K562 (cell line): ENCODE measurements around the gene CFAP54. TPM values are rescaled to one million over a fixed set of nuclear protein-coding genes. Genes with fewer than 3 reads are reported as not detected.

ENCODE experiments used
- ATAC-seq: fragments of 200-7000 bp; cut with Tn5 transposase; 3 replicates; pipeline ENCODE4 v1.9.1; 2020; ENCODE audit warnings: moderate library complexity
- BruUV-seq: library from RNA; stranded (reverse); fragments of 400-500 nt; replicated peaks from 2 replicates; lab custom pipeline; 2021; lab: Mats Ljungman, UMichigan
- CTCF ChIA-PET: fragments of 300-600 bp; formaldehyde crosslinking; extraction: SDS; loops from one replicate; lab custom pipeline; 2021; ENCODE audit warnings: low intra/inter-chr PET ratio; lab: Yijun Ruan, JAX
- POLR2A ChIA-PET: fragments of 300-600, 350-650 bp; sonication (Branson Sonifier 250); formaldehyde crosslinking; extraction: SDS; loops from one replicate; lab custom pipeline; 2021; ENCODE audit warnings: antibody characterized with exemption, inconsistent platforms; lab: Yijun Ruan, JAX
- DNase-seq, 4 experiments: peaks; one replicate each; pipeline versions ENCODE4 v3.0.0 to v3.0.0-alpha.2; 2011 to 2018; ENCODE audit warnings: low spot score in 3 of 4, mixed read lengths in 3 of 4; ENCODE audit errors: extremely low read depth in 1 of 4
- FAIRE-seq: peaks from 2 replicates; lab custom pipeline; 2011; peaks lifted over from hg19 to GRCh38; lab: Jason Lieb, UNC
- H2AFZ ChIP-seq: 2 replicates; pipeline ENCODE4 v1.6.0; 2011; ENCODE audit warnings: low read depth, low read length, control low read depth, inconsistent platforms
- H3K27ac ChIP-seq: fragments of 200-600 bp; 3 replicates; pipeline ENCODE4 v1.8.0; 2011; ENCODE audit warnings: low read depth, mild to moderate bottlenecking, control low read depth, inconsistent platforms, low read length, moderate library complexity, mixed read lengths; ENCODE audit errors: extremely low read depth
- H3K27me3 ChIP-seq, 2 experiments: fragments of 300-600 bp in 1 of 2; 2 replicates in 1 of 2; 3 replicates in 1 of 2; pipeline versions ENCODE4 v1.6.0 to v1.8.0; 2011; ENCODE audit warnings: inconsistent platforms in 2 of 2, low read length in 2 of 2, mild to moderate bottlenecking in 1 of 2, mixed read lengths in 1 of 2, moderate library complexity in 1 of 2; ENCODE audit not compliant: control insufficient read depth in 2 of 2, insufficient read depth in 2 of 2
- H3K36me3 ChIP-seq: fragments of 300-600 bp; 3 replicates; pipeline ENCODE4 v1.8.0; 2011; ENCODE audit warnings: mild to moderate bottlenecking, low read length, inconsistent platforms; ENCODE audit not compliant: control insufficient read depth, insufficient read depth
- H3K4me1 ChIP-seq, 2 experiments: fragments of 200-600 bp in 1 of 2; replicated peaks in 1 of 2; 2 replicates in 1 of 2; 3 replicates in 1 of 2; pipeline versions ENCODE4 v1.5.1 to v1.8.0; 2011; ENCODE audit warnings: inconsistent platforms in 2 of 2, low read length in 2 of 2, mild to moderate bottlenecking in 1 of 2, mixed read lengths in 1 of 2, moderate library complexity in 1 of 2; ENCODE audit not compliant: control insufficient read depth in 2 of 2, insufficient read depth in 2 of 2
- H3K4me2 ChIP-seq: 2 replicates; pipeline ENCODE4 v1.6.1; 2011; ENCODE audit warnings: low read length, control low read depth, inconsistent platforms, mixed read lengths; ENCODE audit not compliant: insufficient read depth
- H3K4me3 ChIP-seq: fragments of 200-600 bp; sonication (generic), shearing (Covaris generic); 2 replicates; pipeline ENCODE4 v1.5.1; 2016; ENCODE audit warnings: control low read depth, inconsistent platforms
- H3K79me2 ChIP-seq: fragments of 200-600 bp; 3 replicates; pipeline ENCODE4 v1.8.0; 2011; ENCODE audit warnings: low read length, inconsistent platforms; ENCODE audit not compliant: control insufficient read depth, insufficient read depth
- H3K9ac ChIP-seq, 2 experiments: 2 replicates each; pipeline versions ENCODE4 v1.6.0 to v1.6.1; 2011; ENCODE audit warnings: low read depth in 2 of 2, low read length in 2 of 2, control low read depth in 1 of 2, inconsistent platforms in 1 of 2, mild to moderate bottlenecking in 1 of 2, mixed read lengths in 1 of 2; ENCODE audit not compliant: insufficient read depth in 1 of 2
- H3K9me1 ChIP-seq: one replicate; pipeline ENCODE4 v1.6.0; 2011; ENCODE audit warnings: inconsistent platforms, mild to moderate bottlenecking, low read length, moderate library complexity; ENCODE audit not compliant: control insufficient read depth, insufficient read depth
- H3K9me3 ChIP-seq: replicated peaks from 2 replicates; pipeline ENCODE4 v1.5.1; 2011; ENCODE audit warnings: low read depth, low read length, inconsistent platforms; ENCODE audit not compliant: control insufficient read depth, insufficient read depth
- H4K20me1 ChIP-seq: replicated peaks from 2 replicates; pipeline ENCODE4 v1.6.1; 2011; ENCODE audit warnings: low read length, inconsistent platforms, mixed read lengths; ENCODE audit not compliant: control insufficient read depth, insufficient read depth
- BDP1 ChIP-seq: IDR thresholded peaks from 3 replicates; pipeline ENCODE4 v1.6.1; 2011; ENCODE audit not compliant: insufficient read length, insufficient read depth
- BMI1 ChIP-seq: fragments of 150-350 bp; IDR thresholded peaks from 2 replicates; pipeline ENCODE4 v1.6.1; 2014; ENCODE audit warnings: low read length
- CLOCK ChIP-seq: fragments of 250-450 bp; sonication (Bioruptor Pico); IDR thresholded peaks from 2 replicates; pipeline ENCODE4 v1.4.0; 2020; ENCODE audit warnings: mild to moderate bottlenecking, moderate library complexity, borderline replicate concordance
- DNMT1 ChIP-seq: fragments of 450-650 bp; IDR thresholded peaks from 2 replicates; pipeline ENCODE4 v1.6.1; 2016; ENCODE audit warnings: antibody characterized with exemption, mild to moderate bottlenecking
- EHMT2 ChIP-seq: fragments of 450-650 bp; IDR thresholded peaks from 2 replicates; pipeline ENCODE4 v1.6.1; 2018; ENCODE audit warnings: antibody characterized with exemption
- EZH2 ChIP-seq: IDR thresholded peaks from 2 replicates; pipeline ENCODE4 v1.6.1; 2012; ENCODE audit warnings: low read depth, mild to moderate bottlenecking, inconsistent platforms, low read length, borderline replicate concordance
- HOXB6 ChIP-seq: fragments of 250-450 bp; sonication (Bioruptor Pico); IDR thresholded peaks from 2 replicates; pipeline ENCODE4 v1.5.1; 2022; ENCODE audit warnings: mild to moderate bottlenecking, borderline replicate concordance
- IFI16 ChIP-seq: fragments of 250-450 bp; sonication (Bioruptor Pico); IDR thresholded peaks from 2 replicates; pipeline ENCODE4 v2.1.2; 2022; ENCODE audit warnings: mild to moderate bottlenecking, inconsistent platforms
- SP2 ChIP-seq: IDR thresholded peaks from 2 replicates; pipeline ENCODE4 v1.6.1; 2011; ENCODE audit warnings: mild to moderate bottlenecking, low read depth, low read length, moderate library complexity; ENCODE audit not compliant: poor library complexity, severe bottlenecking; ENCODE audit errors: extremely low read depth
- ZBTB40 ChIP-seq, 2 experiments: fragments of 450-650 bp in 1 of 2; sonication (generic) in 1 of 2; formaldehyde crosslinking in 1 of 2; IDR thresholded peaks; 2 replicates each; pipeline versions ENCODE4 v1.7.1 to v1.9.0; 2016 to 2022; ENCODE audit warnings: inconsistent platforms in 1 of 2, mild to moderate bottlenecking in 1 of 2, missing genetic modification reagents in 1 of 2
- in situ Hi-C: fragments of 300-500 bp; cut with MboI; formaldehyde crosslinking; loops from 4 replicates; pipeline ENCODE4 v1.15.0; 2018; ENCODE audit warnings: inconsistent platforms, mixed read lengths
- intact Hi-C: fragments of 100-400 bp; cut with micrococcal nuclease; formaldehyde crosslinking; loops from 2 replicates; pipeline ENCODE4 v1.14.2; 2022
- polyA plus RNA-seq, 8 experiments: library from polyadenylated mRNA; depleted of rRNA in 4 of 8; stranded (reverse) in 5 of 8; unstranded in 3 of 8; fragments of >200 nt; fragmentation: Nextera tagmentation in 2 of 8; fragmentation: Illumina TruSeq in 1 of 8; extraction: Ambion mirVana in 2 of 8; extraction: Trizol in 1 of 8; gene quantifications; 2 replicates each; pipeline versions ENCODE4 v1.2.1 to v1.2.3, GENCODE V29; 2011 to 2014; ENCODE audit warnings: inconsistent platforms in 1 of 8, missing spikeins in 1 of 8
- total RNA-seq, 7 experiments: library from RNA; depleted of rRNA in 6 of 7; stranded (reverse); fragments of >200 nt in 6 of 7; fragmentation: Illumina TruSeq in 2 of 7; extraction: Trizol in 2 of 7; gene quantifications; 2 replicates each; pipeline versions ENCODE4 v1.2.1 to v1.2.3, GENCODE V29; 2011 to 2021; ENCODE audit warnings: low replicate concordance in 1 of 7

Gene CFAP54
- total and polyA plus RNA-seq, 9 of the 15 experiments (the other 6 are each of a cell fraction or from before 2014, with no cell fraction given): 0.03 to 0.23 (median 0.10) TPM; not detected in 3

- Histone ChIP-seq H4K20me1 (no peaks in the 10 kb centered on the region), H3K36me3 (no peaks in the 10 kb centered on the region), H3K9ac (no peak overlapping the region), H3K79me2 (no peaks in the 10 kb centered on the region), H2AFZ (no peak overlapping the region), H3K4me1 (no peaks in the 10 kb centered on the region), H3K27me3 (no peaks in the 10 kb centered on the region), H3K27ac (no peak overlapping the region), H3K9me1 (no peaks in the 10 kb centered on the region), H3K4me3 (no peak overlapping the region), H3K4me2 (no peak overlapping the region), H3K9me3 (no peaks in the 10 kb centered on the region)
- ChIA-PET POLR2A (no interaction called here), CTCF (no interaction called here)
- DNase-seq (no peak), FAIRE-seq (no peak), ATAC-seq (no peak)
- no TSS peak for BruUV-seq
- in situ Hi-C loops: no loop called here
- intact Hi-C loops: no loop called here
- no peak for TF ChIP-seq BMI1
- no peak for TF ChIP-seq BDP1
- no peak for TF ChIP-seq HOXB6 (CRISPR knock-in tag)
- TF ChIP-seq ZBTB40 (IDR thresholded peaks at IDR 0.05): no peak
- no peak for TF ChIP-seq ZBTB40 (CRISPR knock-in tag; IDR thresholded peaks at IDR 0.05)
- no peak for TF ChIP-seq EHMT2
- no peak for TF ChIP-seq DNMT1
- TF ChIP-seq EZH2: no peak
- TF ChIP-seq SP2: no peak
- no peak for TF ChIP-seq CLOCK
- no peak for TF ChIP-seq IFI16 (CRISPR knock-in tag)
Observed at GRCh38 chr12:96809522-96809921, 320.1 kb downstream of the CFAP54 start.
